SHP77 (cell line): ENCODE data around the gene ETFB.

Experiments used
- DNase-seq, 2 experiments: peaks; one replicate each; lab custom pipeline; 2025; lab: John Stamatoyannopoulos, UW

The ETFB gene

DNA sequence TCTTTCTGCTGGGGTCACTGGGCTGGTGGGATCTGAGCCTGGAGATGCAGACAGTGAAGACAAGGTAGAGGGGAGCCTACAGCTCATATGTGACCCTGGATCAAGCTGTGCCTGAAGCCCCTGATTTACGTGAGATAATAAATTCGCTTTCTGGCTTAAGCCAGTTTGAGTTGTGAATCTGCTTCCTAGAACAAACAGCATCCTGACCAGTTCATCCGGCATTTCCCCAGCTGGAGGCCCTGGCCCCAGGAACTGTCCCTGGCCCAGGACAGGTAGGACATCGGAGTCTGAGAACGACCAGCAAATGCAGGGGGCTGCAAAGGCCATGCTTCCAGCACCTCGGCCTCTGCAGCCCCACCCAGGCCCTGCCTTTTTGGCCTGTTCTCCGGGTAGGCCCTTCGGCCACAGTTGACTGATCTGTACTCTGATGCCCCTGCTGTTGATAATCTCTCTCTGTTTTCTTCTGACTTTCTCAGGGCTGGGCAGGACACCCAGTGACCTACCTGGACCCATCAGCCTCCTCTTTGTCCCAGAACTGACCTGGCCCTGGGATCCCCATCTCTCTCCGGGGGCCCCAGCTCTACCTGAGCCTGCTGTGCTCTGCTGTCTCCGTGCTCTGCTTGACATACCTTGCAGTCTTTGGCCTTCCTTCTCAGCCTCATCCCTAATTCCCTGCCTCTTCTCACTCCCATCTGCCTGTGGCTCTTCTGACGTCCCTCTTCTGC lies 14.8 kb downstream of the ETFB start:
- no peak for DNase-seq

DNA sequence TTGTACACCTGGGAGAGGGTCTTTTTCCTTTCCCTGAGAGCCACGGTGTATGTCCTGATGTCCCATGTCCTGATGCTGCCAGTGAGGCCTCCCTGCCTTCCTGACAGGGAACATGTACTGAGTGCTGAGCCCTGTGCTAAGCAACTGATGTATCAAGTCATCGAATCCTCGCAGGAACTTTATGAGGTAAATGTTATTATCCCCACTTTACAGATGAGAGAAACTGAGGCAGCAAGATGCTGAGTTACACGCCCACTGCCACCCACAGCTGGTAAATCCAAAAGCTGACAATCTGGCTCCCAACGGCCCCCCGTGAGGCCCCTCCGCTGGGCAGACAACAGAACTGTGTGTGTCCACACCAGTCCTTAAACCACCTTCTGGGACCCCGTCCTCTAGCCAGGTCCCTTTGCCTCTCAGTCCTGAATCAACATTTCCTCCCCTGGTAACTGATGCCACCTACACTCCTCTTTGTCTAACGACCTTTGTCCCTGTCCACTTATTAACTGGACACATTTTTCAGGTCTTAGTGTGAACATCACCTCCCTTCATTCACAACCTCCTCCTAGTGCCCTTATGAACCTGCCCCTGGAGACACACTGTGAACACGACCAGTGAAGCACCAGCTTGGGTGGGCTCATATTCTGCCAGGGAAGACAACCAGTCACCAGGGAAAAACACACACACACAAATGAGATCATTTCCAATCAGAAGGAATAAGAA lies 18.8 kb downstream of the ETFB start:
- DNase-seq = no peak

DNA sequence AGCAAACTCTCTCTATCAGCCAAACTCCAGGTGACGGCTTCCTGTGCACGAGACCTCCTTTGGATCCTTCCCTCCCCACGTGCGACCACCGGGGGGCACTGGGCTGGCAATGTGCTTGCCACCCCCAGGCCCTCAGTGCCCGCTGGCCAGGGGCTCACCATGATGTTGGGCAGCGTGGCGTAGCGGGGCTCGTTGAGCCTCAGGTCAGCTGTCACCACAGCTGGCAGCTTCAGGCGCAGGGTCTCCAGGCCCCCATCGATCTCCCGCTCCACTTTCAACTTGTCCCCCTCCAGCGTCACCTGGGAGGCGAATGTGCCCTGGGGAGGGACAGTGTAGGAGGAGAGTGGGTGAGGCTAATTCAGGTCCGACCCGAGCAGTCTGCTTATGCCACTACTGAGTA lies 19.4 kb downstream of the ETFB start:
- DNase-seq = no peak

DNA sequence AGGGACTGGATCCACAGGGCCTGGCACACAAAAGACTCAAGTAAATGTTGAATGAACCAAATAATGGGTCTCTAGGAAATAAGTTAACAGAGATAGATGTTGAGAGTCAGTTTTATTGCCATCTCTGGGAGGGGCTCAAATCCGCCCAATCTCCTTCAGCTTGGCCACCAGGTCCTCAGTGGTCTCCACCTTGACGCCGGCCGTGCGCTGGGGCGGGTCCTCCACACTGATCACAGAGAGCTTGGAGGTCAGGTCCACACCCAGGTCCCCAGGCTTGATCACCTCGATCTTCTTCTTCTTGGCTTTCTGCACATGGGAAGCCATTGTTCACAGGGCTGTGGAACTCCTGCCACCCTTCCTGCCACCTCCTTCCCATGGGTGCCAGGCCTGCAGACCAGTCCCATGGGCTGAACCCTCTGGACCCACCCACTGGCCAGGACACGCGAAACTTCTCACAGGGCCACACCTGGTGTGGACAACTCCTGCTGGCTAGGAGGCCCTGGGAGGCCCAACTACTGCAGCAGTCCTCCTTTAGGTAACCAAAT lies 21.0 kb downstream of the ETFB start:
- no peak for DNase-seq

DNA sequence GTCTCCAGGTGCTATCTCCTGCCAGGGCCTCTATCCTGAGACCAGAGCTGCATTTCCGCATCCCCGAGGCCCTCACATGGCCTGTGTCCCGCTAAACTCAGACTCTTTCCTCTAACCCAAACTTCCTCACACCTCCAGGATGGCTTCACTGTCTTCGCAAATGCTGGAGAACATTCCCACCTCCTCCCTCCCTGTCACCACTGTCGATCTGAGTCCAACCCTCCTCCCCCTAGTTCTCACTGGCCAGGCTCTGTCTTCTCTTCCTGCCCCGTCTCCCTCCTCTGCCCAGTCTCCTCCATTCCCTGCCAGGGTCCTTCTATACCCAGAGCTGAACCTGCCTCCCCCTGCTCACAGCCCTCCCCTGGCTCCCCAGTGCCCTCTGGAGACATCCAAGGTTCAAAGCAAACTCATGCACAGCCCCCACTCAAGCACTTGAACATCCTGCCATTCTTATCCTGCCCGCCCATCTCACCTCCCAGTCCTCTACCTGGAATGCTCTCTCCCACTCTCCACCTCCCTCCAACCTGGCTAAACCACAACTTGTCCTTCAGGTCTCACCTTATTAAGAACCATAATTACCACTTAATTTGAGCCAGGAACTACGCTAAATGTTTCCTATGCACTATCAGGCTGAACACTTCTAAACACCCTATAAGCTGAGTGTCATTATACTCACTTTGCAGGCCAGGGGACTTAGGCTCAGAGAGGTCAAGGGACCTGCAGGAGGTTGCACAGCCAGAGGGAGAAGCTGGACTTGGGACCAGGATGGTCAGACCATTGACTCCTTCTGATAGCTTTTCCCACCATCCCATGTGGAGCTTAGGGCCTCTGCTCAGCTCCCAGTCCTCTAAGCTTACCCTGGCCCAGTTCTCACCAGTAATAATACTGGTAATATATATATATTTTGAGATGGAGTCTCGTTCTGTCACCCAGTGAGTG lies 23.3 kb downstream of the ETFB start:
- DNase-seq = no peak

DNA sequence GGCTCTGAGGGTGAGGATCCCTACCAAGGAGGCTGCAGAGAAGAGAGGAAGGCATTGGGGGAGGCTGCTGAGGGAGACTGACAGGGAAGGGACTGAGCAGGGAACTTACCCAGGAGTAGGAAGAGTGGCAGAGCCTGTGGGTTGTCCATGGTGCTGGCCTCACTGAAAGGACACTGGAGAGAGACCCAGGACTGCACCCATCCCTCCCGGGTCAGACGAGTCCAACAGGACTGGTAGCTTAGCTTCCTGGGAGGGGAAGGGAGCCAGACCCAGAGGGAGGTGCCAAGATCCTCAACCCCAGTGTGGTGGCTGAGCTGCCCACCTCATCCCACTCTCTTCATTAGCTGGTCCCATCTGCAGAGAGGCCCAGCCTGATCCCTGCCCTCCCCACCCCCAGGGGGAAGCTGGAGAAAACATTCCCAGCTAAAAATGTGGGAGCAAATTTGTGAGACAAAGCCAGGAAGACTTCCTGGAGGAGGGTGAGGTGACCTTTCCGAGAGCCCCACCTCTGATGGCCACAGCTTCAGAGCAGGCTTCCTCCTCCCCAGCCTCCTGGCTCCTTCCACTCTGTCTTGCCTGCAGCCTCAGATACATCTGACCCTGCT lies 24.1 kb downstream of the ETFB start, which contains the start of gene VSIG10L:
Gene VSIG10L, minus strand, starts transcription at position 164 of the 605 bp plus-strand sequence. Its CDS starts 15 bp downstream, at position 149.
- DNase-seq = no peak

DNA sequence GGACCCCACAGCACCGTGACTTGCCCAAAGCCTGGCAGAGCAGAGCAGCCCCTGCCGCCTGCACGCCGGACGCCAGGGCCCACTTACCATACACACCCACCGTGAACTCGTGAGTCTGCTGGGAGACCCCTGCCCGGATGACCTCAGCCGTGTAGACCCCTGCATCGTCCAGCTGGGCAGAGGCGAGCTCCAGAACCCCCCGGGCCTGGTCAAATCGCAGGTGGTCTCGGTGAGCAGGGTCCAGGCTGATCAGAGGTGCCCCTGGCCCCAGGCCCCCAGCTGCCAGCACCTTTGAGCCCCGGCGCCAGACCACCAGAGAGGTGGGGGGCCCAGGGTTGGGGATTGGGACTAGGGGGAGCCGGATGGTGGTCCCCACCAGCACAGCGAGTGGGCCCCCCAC lies 25.1 kb downstream of the ETFB start:
- no peak for DNase-seq

DNA sequence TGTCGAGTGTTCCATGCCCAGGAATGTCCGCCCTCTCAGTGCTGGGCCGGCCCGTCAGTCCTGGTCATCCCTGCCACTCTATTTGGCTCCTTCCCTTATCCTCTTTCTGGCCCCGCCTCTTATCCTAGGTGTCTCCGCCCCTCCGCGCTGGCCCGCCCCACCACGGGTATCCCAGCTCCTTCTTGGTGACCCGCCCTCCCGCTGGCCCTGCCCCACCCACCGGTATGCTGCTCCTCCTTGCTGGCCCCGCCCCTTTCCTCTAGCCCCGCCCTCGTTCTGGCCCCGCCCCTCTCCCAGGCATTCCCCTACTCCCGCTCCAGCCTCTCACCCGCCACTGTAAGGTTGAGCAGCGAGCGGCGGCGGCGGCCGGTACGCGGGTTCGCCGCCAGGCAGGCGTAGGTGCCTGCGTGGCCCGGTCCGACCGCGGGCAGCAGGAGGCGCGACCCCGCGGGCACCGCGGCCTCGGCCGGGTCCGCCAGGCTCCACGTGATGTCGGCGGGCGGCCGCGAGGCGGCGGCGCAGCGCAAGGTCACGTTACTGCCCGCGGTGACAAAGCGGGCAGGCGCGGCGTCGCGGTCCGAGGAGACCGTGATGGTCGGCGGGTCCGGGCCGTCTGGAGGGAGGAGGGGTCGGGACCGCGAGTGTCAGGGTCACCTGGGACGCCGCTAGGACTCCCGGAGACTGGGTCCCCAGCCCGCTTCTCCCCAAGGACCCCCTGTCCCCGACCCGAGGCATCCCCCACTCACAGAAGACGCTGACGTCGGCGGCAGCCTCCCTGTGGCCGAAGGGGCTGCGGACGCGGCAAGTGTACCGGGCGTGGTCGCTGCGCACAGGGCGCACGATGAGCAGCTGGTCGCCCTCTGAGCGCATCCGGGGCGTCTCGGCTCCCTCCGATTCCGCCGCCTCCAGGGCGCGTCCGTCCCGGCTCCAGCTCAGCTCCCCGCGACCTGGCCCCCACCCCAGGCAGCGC lies 26.2 kb downstream of the ETFB start:
- peak; percentile 84 to 89 for DNase-seq

DNA sequence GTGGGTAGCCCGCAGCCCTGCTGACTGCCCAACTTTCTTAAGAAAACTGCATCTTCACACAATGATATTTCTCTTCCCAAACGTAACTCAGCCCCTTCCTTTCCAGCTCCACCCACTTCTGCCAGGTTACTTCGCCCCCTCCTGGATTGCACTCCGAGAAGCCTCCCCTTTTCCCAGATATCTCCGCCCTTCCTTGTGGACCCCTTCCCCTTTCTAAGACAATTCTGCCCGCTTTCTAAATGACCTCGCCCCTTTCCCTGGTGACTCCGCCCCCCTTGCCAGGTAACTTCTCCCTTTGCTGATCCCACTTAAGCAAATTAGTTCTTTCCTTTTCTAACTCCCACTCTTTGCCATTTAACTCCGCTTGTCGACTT lies 26.9 kb downstream of the ETFB start:
- DNase-seq = no peak

DNA sequence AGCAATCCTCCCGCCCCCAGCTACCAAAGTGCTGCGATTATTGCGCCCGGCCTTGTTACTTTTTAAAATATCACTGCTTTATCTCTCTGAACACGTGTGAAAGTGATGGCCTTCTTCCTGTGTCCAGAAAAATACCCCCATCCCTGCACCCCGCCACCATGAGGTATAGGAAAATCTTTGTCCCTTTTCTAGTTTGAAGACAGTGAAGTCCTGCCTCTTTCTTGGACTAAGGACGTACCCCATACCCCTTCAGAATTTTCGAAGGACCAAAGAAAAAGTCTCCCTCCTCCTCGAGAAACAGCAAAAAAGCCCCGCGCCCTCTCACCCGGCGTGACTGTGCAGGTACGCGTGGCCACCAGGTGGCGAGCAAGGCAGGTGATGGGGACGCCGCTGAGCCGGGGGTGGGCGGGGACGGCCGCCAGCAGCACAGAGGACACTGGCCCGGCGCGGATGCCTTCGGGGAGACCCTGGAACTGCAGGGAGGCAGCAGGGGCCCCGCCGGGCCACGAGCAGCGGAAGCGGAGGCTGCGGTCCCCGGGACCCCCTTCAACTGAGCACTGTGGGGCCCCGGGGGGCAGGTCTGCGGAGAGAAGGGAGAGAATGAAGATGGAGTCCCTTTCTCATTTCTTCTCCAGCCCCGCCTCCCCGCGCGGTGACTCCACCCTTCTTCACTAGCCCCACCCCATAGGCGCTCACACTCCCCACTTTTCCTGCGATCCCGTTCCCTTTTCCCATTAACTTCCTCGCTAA lies 27.4 kb downstream of the ETFB start:
- peak; percentile 50 to 73 for DNase-seq

DNA sequence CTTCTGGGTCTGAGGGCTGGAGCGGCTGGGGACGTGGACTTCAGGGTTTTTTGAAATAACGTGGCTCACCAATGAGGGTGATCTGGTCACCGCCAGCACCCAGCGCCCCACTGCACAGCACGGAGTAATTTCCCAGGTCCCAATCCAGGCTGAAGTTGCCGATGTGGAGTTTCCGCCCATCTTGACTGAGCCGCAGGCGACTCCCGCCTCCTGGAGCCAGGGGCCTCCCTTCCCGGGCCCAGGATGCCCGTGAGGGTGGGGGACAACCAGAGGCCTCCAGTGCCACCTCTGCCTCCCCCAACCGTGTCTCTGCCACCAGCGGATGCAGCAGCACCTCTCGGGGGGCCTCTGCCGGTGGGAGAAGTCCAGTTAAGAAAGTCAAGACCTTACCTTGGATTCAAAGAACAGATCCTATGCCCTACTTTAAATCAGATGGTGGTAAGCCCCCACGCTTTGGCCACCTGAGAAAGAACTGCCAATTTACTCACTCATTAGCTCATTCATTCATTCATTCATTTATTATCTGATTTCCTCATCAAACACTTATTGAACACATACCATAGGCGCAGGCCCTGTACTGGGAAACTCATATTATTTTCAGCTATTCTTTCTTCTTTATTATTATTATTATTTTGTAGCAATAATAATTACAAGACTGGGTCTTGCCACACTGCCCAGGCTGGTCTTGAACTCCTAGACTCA lies 28.2 kb downstream of the ETFB start:
- no peak for DNase-seq

DNA sequence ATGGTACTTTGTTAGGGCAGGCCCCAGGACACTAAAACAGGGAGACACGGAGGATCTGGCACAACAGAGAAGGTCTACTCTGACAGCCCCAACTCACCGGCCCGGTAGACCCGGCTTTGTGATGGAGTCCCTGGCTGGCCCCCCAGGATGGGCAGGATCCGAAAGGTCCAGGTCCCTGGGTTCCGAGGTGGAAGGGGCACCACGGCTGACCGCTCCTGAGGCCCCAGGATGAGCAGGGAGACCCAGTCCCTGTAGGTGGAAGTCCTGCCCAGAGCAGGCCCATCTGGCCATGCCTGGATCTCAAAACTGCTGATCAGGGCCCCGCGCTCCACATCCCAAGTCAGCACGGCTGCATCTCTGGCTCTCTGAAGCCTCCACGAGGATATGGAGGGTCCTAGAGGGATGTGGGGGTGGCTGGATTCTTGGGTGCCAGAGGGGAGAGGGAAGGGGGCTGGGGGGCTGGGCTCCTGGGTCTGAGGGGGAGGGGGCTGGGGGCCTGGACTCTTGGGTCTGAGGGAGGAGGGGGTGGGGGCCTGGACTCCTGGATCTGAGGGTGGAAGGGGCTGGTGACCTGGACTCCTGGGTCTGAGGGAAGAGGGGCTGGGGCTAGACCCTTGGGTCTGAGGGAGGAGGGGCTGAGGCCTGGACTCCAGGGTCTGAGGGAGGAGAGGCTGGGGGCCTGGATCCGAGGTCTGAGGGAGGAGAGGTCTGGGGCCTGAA lies 28.9 kb downstream of the ETFB start:
- no peak for DNase-seq

DNA sequence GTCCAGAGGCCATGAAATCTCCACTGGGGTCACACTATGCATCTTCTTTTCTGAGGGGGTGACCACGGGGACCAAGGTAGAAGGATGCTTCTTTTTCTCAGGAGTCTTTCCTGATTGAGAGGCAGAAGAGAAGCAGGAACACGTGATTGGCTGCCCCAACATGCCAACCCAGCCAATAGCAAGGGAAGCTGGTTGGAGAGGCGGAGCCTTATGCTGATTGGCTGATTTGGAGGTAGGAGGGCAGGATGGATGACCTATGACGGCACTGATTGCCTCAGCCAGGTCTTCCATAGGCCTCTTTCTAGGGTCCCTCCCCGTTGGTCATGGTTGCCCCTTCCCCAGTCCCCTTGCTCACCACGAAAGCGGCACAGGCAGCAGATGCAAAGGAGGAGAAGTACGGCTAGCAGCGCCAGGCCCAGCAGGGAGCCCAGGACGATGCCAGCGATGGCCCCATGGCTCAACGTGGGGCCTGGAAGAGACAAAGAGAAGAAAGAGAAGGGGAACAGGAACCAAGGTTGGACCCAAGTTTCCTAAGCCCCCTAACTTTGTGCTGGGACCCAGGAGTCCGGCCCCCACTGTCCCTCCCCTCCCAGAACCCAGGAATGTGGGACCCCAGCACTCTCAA lies 32.2 kb downstream of the ETFB start:
- peak; percentile 52 to 75 for DNase-seq

DNA sequence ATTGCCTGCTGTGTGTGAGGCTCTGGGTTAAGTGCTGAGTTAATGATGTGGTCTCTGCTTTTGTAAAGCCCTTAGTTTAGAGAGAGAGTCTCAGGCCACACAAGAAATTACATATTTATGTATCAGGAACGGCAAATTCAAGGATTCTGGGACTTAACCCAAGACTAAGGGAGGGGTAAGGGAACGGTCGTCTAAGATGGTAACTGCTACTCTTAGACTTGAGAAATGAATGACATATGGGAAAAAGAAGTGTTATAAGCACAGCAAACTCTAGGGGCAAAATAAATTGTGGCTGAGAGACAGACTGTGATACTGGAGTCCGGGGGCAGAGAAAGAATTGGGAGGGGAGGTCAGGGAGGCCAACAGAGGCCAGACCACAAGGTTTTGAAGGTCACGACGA lies 34.5 kb downstream of the ETFB start:
- DNase-seq = no peak

DNA sequence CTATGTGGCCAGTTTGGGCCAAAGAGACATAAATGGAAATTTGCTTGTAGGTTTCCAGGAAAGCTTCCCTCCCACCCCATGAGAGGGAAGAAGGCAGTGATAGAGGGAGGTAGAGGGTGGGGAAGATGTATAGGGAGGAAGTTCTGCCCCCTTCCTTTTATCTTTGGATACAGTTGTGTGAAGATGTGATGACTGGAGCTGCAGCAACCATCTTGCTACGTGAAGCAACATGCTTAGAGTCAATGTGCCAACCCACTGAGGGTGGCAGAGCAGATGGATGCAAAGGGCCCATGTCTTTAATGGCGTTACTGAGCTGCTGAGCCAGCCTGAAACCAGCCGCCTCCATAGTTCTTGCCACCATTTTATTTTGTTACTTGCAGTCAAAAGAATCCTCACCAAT lies 35.0 kb downstream of the ETFB start:
- no peak for DNase-seq

DNA sequence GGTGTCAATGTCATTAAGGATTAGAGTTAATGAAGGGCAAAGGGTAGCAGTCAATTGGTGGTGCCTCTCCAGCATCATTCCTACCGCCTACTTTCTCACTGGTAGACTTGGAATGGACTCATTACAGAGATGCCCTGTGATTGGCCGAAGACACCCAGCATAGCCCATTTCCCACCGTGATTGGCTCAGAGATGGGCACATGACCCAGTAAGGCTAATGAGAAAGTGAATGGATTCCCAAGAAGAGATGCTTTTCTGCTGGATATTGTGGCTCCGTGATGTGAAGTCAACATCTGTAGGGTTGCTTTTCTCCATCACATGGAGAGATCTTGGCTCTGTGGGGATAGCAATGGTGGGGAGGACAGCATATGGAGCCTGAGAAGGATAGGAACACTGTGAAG lies 35.8 kb downstream of the ETFB start:
- no peak for DNase-seq

DNA sequence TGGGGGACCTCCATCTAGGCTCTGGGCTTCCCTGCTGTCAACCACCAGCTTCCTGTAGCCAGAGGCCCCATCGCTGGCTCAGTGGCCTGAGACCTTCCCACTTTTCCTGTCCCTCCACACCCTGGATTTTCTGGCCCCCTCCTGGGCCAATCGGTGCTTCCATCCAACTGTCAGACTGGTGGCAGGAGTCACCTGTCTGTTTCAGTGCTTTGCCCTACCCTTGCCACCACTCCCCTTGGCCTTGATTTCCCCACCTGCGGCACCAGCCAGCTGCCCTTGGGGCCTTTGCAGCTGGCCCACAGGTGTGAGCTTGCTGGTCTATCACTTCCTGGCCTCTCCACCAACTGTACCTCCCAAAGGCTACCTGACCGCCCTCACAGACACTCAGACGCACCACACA lies 36.8 kb downstream of the ETFB start:
- DNase-seq = no peak
